ENCODE measurements around the gene GALR2.

GALR2 gene

DNA sequence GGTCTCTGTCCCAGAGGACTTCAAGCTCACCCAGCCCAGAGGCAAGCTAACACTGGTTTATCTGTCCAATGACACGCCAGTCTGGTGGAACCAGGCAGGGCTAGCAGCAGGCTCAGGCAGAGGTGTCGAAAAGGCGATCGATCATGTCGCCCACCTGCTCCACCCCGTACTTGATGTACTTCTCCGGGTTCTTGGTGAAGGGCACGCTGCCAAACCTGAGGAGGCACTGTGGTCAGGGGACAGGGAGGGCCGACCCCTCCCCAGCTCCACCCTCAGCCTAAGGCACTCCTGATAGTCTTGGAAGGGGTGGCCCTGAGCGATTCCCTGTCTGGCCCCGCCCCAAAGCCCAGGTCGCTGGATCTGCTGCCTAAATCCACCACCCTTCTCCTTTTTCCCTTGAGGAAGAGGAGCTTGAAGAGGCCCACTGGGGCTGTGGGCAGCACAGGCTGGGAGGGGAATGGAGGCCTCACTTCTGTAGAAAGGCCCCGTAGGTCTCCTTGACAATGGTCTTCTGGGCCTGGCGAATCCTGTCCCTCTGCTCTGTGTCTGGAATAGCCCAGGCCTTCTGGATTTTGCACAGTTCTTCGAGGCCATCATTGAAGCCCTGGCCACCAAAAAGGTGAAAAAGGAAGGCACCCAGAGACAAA lies 9.1 kb downstream of the GALR2 start:
- DNase-seq (no peak), ATAC-seq (no peak)
- H3K4me1 Mint-ChIP-seq = peaks cover 23% of the 10 kb centered on the region
- no peak overlapping the region for H3K27ac Mint-ChIP-seq
- H3K27me3 Mint-ChIP-seq = peaks cover 10% of the 10 kb centered on the region
- no peak overlapping the region for H3K4me3 Mint-ChIP-seq
- H3K9me3 Mint-ChIP-seq = no peaks in the 10 kb centered on the region

DNA sequence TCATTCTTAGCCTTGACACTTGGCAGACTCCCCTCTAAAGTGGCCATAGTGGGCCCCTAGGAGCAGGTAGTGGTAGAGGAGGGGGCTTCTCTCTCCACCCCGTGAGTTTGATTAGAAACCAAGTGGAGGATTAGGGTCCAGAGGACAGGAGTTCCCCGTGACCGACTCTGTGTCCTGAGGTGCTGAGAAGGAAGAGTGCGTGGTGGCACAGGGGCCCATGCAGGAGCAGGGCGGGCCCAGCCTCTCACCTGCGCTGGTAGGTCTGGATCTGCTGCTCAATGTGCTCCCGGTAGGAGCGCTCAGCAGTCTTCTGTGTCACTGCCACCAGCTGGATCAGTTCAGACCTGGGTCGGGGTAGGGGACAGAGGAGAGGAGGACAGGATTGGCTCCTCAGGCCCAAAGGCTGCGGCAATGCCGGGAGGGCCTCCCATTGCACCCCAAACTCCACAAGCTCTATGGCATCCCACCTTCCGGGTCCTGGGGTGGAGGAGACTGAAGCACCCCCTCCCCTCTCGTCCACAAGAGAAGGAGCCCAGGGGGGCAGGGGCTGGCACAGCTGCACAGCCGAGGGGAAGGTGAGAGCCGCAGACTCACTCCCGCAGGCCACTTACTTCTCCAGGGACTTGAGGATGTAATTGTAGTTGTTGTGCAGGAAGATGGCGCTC lies 10.6 kb downstream of the GALR2 start:
- Mint-ChIP-seq H3K9me3 (no peaks in the 10 kb centered on the region), H3K27ac (no peak overlapping the region), H3K4me3 (no peak overlapping the region), H3K27me3 (no peaks in the 10 kb centered on the region), H3K4me1 (peaks cover 8% of the 10 kb centered on the region)
- ATAC-seq (no peak), DNase-seq (no peak)

DNA sequence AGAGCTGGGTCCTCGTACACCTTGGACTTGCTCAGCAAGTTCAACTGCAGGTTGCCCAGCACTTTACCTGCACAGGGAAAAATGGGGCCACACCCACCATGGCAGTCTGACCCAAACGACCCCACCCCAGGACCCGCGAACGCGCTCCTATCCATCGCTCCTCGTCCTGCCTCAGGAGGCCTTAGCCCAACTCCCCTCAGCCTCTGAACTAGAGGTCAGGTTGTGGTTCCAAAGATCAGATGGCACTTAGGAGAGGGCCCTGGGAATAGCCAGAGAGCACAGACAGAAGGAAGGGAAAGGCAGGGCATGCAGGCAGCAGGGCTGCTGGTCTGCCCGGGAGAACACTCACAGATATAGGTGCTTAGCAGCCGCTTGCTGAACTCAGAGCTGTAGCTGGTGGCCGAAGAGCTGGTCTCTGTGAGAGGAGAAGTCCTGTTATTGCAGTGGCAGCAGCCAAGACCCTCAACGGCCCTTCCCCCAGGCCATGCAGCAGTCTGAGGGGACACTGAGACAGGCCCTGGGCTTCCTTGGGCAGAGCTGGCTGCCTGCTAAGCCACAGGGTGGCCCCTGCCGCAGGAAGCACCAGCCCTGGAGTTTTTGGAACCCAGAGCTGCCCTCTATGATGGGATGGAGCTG lies 11.3 kb downstream of the GALR2 start:
- ATAC-seq (no peak), DNase-seq (no peak)
- H3K27me3 Mint-ChIP-seq = no peaks in the 10 kb centered on the region
- no peak overlapping the region for H3K27ac Mint-ChIP-seq
- H3K4me3 Mint-ChIP-seq = no peak overlapping the region
- peaks cover 2% of the 10 kb centered on the region for H3K4me1 Mint-ChIP-seq
- no peaks in the 10 kb centered on the region for H3K9me3 Mint-ChIP-seq

DNA sequence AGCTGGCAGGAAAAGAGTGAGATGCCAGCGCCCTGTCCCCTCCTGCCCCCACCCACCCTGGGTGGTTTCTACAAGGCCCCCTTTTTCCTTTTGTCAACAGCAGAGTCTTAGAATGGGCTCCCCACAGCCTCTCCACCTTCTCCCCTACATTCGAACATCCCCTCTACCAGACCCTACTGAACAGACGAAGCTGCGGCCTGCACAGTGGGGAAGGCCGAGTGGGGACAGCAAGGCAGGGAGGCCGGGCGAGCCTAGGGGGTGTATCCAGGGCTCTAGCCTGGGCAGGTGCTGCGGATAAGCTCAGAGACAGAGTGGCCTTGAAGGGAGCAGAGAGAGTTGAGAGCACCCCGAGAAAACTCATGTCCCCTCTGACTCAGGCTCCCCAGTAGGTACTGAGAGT lies 11.8 kb downstream of the GALR2 start:
- Mint-ChIP-seq H3K9me3 (no peaks in the 10 kb centered on the region), H3K27ac (no peak overlapping the region), H3K27me3 (no peaks in the 10 kb centered on the region), H3K4me1 (no peaks in the 10 kb centered on the region), H3K4me3 (no peak overlapping the region)
- DNase-seq = no peak
- ATAC-seq = no peak

DNA sequence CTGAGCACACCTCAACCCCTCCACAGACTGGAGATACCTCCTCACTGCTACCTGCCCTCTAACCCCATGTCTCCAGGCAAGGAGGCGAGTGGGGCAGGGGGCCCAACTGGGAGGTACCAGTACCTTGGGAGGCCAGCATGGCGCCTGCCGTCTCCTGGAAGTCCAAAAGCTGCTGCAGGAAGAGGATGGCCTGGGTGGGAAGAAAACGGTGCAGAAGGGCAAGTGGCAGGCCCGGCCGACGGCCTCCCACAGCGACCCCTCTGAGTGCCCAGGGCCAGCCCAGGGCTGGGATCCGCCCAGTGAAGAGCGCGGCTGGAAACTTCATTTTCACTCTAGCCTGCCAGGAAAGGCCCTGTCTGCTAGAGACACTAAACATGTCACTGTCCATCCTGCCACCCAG lies 12.9 kb downstream of the GALR2 start:
- Mint-ChIP-seq H3K9me3 (no peaks in the 10 kb centered on the region), H3K27me3 (no peaks in the 10 kb centered on the region), H3K27ac (no peak overlapping the region), H3K4me3 (no peak overlapping the region), H3K4me1 (no peaks in the 10 kb centered on the region)
- ATAC-seq (no peak), DNase-seq (no peak)

DNA sequence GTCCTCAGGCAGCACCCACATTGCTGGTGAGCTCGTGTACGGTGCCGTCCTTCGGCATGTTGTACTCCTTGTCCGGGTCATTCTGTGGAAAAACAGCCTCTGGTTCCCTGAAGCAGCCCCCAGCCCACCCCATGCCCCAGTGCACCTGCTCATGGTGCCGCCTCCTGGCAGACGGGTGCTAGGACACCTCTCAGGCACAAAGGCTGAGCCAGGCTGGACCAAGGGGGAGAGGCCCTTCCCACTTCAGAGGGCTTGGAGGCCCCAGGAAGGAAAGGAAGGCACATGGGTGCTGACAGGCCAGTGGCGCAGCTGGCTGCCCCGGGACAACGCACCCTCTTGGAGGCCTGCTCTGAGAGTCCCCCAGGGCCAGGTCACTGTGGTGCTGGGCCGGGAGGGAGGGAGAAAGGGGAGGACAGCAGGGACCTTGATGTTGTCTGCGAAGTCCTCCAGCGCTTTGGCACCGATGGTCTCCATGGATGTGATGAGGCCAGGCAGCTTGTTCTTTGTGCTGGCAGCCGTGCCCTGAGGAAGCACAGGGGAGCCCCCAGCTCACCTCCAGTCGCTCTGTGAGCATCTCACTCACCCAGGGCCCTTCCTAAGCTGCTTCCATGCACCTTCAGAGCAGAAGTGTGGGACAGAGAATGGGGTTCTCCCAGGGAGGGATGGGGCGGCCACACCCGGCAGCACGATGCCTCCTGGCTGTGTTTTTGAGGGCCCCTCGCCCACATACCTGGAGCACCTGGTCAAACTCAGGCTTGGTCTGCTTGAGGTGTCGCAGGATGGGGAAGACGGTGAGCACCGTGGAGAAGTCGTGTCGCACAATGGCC lies 13.7 kb downstream of the GALR2 start:
- H3K4me1 Mint-ChIP-seq = no peaks in the 10 kb centered on the region
- no peaks in the 10 kb centered on the region for H3K9me3 Mint-ChIP-seq
- no peak overlapping the region for H3K4me3 Mint-ChIP-seq
- no peak for DNase-seq
- H3K27ac Mint-ChIP-seq = no peak overlapping the region
- no peak for ATAC-seq
- H3K27me3 Mint-ChIP-seq = no peaks in the 10 kb centered on the region

DNA sequence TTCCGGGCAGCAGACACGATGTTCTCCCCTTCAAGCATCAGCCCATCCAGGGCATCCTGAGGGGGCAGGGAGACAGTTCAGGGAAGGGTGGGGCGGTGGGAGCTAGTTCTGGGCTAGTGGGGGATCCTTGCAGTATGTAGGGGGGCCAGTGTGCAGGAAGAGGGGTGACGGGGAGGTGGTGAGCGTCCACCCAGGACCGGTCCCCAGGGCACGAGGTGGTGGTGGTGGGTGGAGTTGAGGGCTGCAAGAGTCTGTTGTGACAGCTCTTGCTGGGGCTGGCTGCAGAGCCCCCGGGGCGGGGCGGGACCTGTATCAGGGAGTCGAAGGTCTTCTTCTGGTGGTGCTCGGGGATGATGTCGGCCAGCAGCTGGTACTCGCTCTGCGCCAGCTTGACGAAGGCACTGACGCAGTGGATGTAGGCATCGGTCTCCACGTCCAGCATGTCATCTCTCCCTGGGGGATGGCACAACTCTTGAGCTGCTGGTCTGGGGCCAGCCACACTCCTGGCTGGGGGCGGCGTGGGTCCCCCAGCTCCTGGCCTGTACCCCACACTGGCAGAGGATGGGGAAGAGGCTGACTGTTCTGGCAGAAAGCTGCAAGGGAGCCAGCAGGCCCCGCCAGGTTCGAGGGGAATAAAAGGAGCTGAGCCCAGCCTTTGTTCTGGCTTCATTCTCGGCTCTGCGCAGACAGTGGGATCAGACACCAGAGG lies 14.4 kb downstream of the GALR2 start:
- no peak for ATAC-seq
- DNase-seq = no peak
- Mint-ChIP-seq H3K27ac (peak overlapping the region in 1 of 2 donors; percentile 89), H3K27me3 (no peaks in the 10 kb centered on the region), H3K4me1 (no peaks in the 10 kb centered on the region), H3K4me3 (no peak overlapping the region), H3K9me3 (no peaks in the 10 kb centered on the region)

DNA sequence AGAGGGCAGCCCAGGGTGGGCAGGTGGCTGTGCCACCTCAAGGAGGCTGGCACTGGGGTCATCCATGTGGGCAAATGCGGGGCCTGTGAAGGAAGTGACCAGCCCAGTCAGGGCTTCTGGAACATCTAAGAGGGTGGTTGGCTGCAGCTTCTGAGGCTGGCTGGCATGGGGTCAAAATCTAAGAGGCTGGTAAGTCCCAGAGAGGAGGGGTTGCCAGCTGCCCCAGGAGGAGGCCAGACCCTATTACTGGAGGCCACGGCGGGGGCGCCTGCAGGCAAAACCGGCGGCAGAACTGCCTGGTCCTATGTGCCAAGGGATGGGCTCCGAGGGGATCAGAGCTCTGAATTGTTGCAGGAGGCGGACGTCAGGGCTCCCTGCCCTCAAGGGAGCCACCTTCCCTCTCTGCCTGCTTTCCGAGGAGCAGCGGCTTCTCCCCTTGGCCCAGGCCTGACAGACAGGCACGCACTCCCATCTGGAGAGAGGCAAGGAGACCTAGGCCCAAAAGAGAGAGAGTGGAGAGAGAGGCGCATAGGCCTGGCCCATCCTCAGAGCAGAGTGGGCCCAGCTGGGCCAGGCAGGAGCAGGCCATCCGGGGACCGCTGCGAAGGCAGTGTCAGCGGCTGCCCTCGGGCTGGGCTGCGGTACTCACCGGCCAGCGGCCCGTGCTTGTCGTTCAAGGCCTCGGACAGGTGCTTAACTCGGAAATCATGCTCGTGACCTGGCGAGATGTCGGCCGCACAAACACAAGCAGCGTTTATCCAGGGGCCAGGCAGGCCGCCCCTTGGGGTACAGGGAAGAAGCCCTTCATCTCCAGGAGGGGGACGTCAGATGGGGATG lies 15.3 kb downstream of the GALR2 start:
- no peaks in the 10 kb centered on the region for H3K9me3 Mint-ChIP-seq

DNA sequence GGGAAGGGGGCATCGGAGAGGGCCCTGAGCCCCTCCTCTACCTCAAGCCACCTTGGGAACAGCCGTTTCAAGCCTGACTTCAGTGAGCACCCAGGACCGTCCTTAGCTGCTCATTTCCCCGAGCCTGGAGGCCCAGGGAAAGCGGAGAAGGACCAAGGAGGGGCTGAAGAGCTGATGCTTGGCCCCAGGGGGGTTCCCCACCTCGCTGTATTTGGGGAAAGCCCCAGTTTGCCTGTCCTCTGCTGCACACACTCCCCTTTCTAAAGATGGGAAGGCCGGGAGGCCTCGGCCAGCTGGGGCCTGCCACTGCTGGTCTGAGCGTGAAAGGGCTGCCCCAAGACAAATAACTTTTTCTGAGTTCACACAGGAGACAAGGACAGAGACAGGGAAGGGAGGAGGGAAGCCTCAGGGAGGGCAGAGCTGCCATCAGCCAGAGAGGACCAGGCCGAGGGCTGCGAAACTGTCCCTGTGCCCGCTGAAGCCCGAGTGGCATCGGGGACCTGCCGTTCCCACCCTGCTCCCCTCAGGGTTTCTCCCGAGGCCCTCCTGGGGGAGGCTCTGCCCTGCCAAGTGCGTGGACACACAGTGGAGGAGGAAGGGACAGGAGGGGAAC lies 16.0 kb downstream of the GALR2 start:
- Mint-ChIP-seq H3K27me3 (no peaks in the 10 kb centered on the region), H3K27ac (peak overlapping the region in 1 of 2 donors; percentile 31), H3K4me3 (no peak overlapping the region), H3K4me1 (no peaks in the 10 kb centered on the region), H3K9me3 (no peaks in the 10 kb centered on the region)
- ATAC-seq = no peak
- no peak for DNase-seq

More for the DNA sequence above, 15.3 kb downstream of the GALR2 start:
- ATAC-seq = no peak
- Mint-ChIP-seq H3K4me3 (no peak overlapping the region), H3K27ac (peak overlapping the region in 1 of 2 donors; percentile 86), H3K27me3 (no peaks in the 10 kb centered on the region), H3K4me1 (no peaks in the 10 kb centered on the region)
- DNase-seq = no peak

DNA sequence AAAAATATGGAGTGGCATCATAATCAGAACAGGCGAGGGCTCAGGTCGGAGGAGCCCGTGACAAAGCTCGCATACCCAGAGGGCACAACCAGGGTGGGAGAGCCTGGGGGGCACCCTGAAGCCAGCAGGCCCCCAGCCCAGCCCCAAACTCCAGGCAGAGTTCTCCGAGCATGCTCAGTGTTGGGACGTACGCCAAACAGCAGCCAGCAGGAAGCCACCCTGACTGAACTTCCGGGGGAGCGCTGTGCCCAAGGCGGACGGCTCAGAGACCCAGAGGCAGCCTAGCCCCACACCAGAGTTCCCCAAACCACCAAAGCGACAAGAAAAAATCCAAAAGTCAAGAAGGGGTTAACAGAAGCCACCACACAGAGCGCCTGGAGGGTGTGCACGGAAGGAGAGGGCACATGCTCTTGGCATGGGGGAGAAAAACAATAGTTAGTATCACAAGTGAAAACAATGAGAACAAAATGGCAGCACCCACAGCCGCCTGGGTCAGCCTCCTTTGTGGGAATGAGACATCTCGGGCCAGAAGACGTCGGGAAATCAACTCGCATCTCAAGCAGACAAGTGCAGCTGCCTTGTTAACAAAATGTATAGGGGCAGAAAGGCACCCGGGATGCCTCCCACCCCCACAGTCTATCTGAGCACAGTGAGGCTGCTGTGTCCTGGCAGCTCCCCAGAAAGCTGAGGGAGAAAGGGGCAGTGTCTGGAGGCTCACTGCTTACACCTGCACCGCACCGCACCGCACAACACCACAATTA lies 17.1 kb downstream of the GALR2 start:
- Mint-ChIP-seq H3K4me3 (peak overlapping the region; percentile 23 to 66), H3K4me1 (no peaks in the 10 kb centered on the region), H3K27ac (peak overlapping the region; percentile 71 to 89), H3K27me3 (no peaks in the 10 kb centered on the region), H3K9me3 (no peaks in the 10 kb centered on the region)
- ATAC-seq (peak; percentile 51), DNase-seq (no peak)

DNA sequence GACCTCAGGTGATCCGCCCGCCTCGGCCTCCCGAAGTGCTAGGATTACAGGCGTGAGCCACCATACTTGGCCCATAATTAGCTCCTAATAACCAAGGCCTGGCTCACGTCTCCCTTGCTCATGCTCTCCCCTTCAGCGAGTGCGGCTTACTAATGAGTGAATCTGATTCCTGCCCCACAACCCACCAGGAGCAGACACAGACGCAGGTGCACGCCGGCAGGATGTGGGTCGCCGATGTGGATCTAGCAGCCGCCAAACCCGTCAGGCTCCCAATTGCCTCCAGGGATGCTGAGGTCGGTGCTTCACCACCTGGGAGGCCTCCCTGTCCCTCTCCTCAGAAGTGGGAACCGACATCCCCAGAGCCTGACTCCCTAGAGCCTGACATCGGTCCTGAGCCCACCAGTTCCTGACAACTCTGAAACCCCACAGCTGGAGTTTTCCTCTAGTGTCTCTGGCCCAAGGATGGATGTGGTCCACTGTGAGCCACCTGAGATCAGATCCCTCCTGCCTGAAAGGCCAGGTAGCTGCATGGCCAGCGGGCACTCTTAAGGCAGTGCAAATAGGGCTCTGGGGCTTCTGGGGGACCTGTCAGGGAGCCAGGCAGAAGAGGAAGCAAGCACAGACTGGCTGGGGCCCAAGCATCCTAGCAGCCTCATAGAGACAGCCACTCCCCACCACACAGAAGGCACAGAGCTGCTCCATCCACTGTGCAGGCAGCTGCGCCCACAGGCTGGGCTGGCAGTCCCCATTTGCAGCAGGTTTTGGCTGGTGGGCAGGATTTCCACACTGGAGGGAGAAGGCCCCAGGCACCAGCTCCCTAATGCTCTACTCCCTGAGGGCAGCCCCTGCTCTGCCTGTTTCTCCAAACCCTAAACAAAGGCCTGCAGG lies 18.2 kb downstream of the GALR2 start:
- Mint-ChIP-seq H3K4me1 (peaks cover 2% of the 10 kb centered on the region), H3K4me3 (no peak overlapping the region), H3K27me3 (no peaks in the 10 kb centered on the region), H3K9me3 (no peaks in the 10 kb centered on the region), H3K27ac (peak overlapping the region in 1 of 2 donors; percentile 76)
- DNase-seq (no peak), ATAC-seq (no peak)

DNA sequence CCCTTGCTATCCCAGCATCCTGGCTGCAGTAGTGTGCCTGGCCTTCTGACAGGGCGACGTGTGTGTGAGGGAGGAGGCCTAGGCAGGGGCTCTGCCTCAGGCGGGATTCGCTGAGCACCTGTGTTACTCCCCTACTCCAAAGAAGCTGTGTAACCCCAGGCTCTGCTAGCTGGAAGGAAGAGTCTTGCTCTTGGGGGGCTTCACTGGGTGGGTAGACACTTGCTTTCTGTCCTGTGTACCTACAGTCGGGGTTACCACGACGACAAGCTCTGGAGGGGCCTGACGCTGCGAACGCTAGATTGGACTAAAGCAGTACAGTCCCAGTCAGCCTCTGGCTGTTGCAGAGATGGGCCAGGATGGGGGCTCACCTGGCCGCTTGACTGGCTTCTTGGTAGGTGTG lies 19.5 kb downstream of the GALR2 start:
- no peaks in the 10 kb centered on the region for H3K27me3 Mint-ChIP-seq
- no peak overlapping the region for H3K4me3 Mint-ChIP-seq
- no peaks in the 10 kb centered on the region for H3K9me3 Mint-ChIP-seq
- H3K4me1 Mint-ChIP-seq = peaks cover 4% of the 10 kb centered on the region
- ATAC-seq (no peak), DNase-seq (no peak)
- peak overlapping the region in 1 of 2 donors; percentile 21 for H3K27ac Mint-ChIP-seq

DNA sequence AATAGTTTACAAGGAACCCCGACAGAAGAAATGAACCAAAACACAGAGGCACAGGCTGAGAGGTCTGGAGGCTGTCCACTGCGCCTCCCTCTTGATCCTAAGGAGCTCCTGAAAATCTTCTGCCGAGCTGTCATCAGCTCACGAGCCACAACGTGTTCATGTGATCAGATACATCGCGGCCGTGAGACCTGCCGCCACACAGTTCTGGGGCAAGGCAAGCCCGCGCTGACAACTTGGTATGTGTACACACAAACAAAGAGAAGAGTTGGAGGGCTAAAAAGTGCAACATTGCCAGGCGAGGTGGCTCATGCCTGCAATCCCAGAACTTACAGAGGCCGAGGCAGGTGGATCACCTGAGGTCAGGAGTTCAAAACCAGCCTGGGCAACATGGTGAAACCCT lies 21.4 kb downstream of the GALR2 start:
- peaks cover 4% of the 10 kb centered on the region for H3K4me1 Mint-ChIP-seq

More for the DNA sequence above, 21.4 kb downstream of the GALR2 start:
- Mint-ChIP-seq H3K9me3 (no peaks in the 10 kb centered on the region), H3K27me3 (no peaks in the 10 kb centered on the region), H3K27ac (no peak overlapping the region), H3K4me3 (no peak overlapping the region)
- ATAC-seq (no peak), DNase-seq (no peak)
